Lower leg skin (tissue), 4 donors: ENCODE data around the gene SERTM2. TPM values are rescaled to one million over a fixed set of nuclear protein-coding genes. Genes with fewer than 3 reads are reported as not detected.

Experiments used
- DNase-seq, 2 donors: peaks; one replicate each; pipeline ENCODE4 v3.0.0-alpha.2; 2019; ENCODE audit warnings: low spot score in 2 of 2
- H3K4me3 ChIP-seq: fragments of 200-600 bp; sonication (generic); 2 replicates; pipeline ENCODE4 v1.5.1; 2017; ENCODE audit warnings: mild to moderate bottlenecking, low read depth; ENCODE audit not compliant: poor library complexity, severe bottlenecking
- POLR2A ChIP-seq, 2 donors: fragments of 450-650 bp; IDR thresholded peaks; one replicate each; pipeline ENCODE4 v1.6.1; 2016 to 2017; ENCODE audit warnings: antibody characterized with exemption in 2 of 2, mild to moderate bottlenecking in 1 of 2, moderate library complexity in 1 of 2
- WGBS, 2 donors: methylation state at CpG; one replicate each; pipeline ENCODE4 v1.1.5; 2018; 5-methylcytosine and 5-hydroxymethylcytosine counted together
- intact Hi-C: fragments of 100-400 bp; cut with DNase I; formaldehyde crosslinking; loops from one replicate; pipeline ENCODE4 v1.15.0; 2023; ENCODE audit warnings: low total_unique reads
- total RNA-seq, 4 donors: library from RNA; depleted of rRNA; stranded (reverse); fragments of >200 nt; gene quantifications; one replicate each; pipeline ENCODE4 v1.1.0, GENCODE V29; 2016
- TF ChIP-seq, protein P1 (sequence below), 3 donors: fragments of 450-650 bp; IDR thresholded peaks; one replicate each; pipeline ENCODE4 v1.5.1; 2016; ENCODE audit warnings: antibody characterized with exemption in 3 of 3, mild to moderate bottlenecking in 3 of 3, moderate library complexity in 2 of 3

SERTM2 gene
- total RNA-seq, 4 donors from 2014 or later, result 0.06 to 0.20 (median 0.15) TPM; not detected in 1

DNA sequence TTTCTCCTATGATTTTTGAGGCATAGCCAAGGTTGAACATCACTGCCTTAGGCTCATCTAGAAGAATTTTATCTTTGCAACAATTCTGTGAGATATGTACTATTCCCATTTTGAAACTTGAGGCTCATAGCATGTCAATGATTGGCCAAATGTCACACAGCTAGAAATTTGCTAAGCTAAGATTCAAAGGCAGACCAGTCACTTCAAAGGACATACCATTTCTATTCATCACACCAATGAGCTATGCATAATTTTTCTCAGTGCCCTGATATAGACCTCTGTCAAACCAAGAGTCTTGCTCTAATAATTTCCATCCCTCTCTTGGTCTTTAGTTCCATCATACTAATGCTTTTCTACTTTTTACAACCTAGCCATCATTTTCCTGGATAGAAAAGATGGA is 27.6 kb upstream of the SERTM2 start:
- intact Hi-C loops, result no loop called here
- no peak for DNase-seq
- TF ChIP-seq, protein P1, sequence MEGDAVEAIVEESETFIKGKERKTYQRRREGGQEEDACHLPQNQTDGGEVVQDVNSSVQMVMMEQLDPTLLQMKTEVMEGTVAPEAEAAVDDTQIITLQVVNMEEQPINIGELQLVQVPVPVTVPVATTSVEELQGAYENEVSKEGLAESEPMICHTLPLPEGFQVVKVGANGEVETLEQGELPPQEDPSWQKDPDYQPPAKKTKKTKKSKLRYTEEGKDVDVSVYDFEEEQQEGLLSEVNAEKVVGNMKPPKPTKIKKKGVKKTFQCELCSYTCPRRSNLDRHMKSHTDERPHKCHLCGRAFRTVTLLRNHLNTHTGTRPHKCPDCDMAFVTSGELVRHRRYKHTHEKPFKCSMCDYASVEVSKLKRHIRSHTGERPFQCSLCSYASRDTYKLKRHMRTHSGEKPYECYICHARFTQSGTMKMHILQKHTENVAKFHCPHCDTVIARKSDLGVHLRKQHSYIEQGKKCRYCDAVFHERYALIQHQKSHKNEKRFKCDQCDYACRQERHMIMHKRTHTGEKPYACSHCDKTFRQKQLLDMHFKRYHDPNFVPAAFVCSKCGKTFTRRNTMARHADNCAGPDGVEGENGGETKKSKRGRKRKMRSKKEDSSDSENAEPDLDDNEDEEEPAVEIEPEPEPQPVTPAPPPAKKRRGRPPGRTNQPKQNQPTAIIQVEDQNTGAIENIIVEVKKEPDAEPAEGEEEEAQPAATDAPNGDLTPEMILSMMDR (IDR thresholded peaks at IDR 0.05), result no peak
- no peak for TF ChIP-seq POLR2A (IDR thresholded peaks at IDR 0.05)
- H3K4me3 ChIP-seq, result no peak overlapping the region

DNA sequence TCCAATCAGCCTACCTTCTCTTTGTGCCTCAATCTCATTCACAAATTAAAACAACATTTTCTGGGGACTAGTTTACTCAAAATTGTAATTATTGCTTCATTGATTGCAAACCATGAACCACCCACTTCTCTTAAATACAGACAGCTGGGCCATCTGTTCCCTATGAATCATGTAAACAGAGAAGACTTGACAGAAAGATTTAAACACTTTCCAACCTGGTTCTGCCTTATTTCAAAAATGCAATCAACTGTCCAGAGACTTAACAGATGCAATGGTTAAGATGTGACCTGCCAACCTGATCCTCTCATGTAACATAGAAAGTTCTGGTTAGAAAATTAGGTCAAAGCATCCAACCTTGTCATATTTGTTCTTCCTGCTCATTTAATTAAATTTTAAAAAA is 20.8 kb upstream of the SERTM2 start:
- intact Hi-C loops, result no loop called here

DNA sequence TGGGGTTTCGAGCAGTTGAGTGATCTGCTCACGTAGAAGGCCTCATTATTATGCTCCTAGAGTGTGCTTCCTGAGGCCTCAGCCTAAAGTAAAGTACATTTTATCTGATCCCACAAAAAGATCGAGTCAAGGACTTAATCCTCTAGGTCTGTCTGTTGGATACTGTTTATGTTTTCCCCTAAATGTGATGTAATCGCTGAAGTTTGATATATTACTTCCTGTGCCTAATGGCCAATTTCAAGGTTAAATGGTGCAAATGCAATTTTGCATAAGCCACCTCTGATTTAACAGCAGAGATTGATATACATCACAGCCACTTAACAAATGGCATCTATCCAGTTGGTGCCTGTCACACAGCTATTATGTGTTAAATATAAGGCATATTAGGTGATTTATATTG is 19.4 kb upstream of the SERTM2 start:
- TF ChIP-seq, protein P1 (IDR thresholded peaks at IDR 0.05), result no peak
- no peak for TF ChIP-seq POLR2A (IDR thresholded peaks at IDR 0.05)
- DNase-seq, result no peak
- intact Hi-C loops, result no loop called here
- WGBS, 2 donors, result 66 to 67% methylated on average over 4 of the region's 4 CpGs
- no peak overlapping the region for H3K4me3 ChIP-seq

More for the DNA sequence above, 20.8 kb upstream of the SERTM2 start:
- no peak for DNase-seq
- H3K4me3 ChIP-seq, result no peak overlapping the region
- TF ChIP-seq, protein P1 (IDR thresholded peaks at IDR 0.05), result no peak
- TF ChIP-seq POLR2A (IDR thresholded peaks at IDR 0.05), result no peak

GRCh38 chrX:111498538-111499103 is 12.8 kb upstream of the SERTM2 start:
- TF ChIP-seq POLR2A (IDR thresholded peaks at IDR 0.05), result no peak
- TF ChIP-seq, protein P1 (IDR thresholded peaks at IDR 0.05), result no peak
- DNase-seq, result no peak
- intact Hi-C loops, result no loop called here
- WGBS, 2 donors, result 58 to 68% methylated on average over 3 of the region's 3 CpGs
- H3K4me3 ChIP-seq, result no peak overlapping the region

DNA sequence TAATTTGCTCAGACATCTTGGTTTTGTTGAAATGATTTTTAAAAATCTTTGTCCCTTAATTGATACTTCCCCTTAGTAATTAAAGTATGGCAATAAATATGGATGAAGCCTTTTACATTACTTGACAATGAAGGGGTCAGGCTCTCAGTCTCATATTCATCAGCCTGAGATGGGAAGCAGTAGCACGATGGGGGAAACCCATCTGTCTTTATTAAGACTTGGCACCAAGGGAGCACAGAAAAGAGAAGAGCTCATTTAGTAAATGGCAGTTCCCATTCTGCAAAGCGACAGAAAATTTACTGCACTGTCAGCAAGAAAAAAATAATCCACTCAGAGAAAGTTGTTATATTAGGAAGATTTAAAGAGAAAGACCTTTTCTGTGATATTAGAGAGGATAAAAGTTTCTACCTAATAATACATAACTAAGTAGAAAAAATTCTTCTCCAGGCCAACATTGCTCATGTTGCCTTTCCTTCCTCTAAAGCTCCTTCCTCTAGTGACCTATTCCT is 7.9 kb upstream of the SERTM2 start:
- no peak for DNase-seq
- intact Hi-C loops, result no loop called here
- WGBS, 2 donors, result 24 to 34% methylated on average over 2 of the region's 2 CpGs
- TF ChIP-seq POLR2A (IDR thresholded peaks at IDR 0.05), result no peak
- TF ChIP-seq, protein P1 (IDR thresholded peaks at IDR 0.05), result no peak
- no peak overlapping the region for H3K4me3 ChIP-seq

- 56 to 62% methylated on average over 6 of the region's 6 CpGs for WGBS, 2 donors
- H3K4me3 ChIP-seq, result no peak overlapping the region
- peak in 1 of 2 donors; percentile 11 for DNase-seq
- intact Hi-C loops, result no loop called here
- TF ChIP-seq, protein P1 (IDR thresholded peaks at IDR 0.05), result no peak
- no peak for TF ChIP-seq POLR2A (IDR thresholded peaks at IDR 0.05)
Observed at GRCh38 chrX:111504941-111505340, 6.5 kb upstream of the SERTM2 start.
